RPMI8226 (cell line): ENCODE data around the gene ZNF280A.
A peak's percentile ranks its signal among the peaks of the same experiment; 100 is the strongest.

Source experiments
- DNase-seq: peaks from one replicate; pipeline ENCODE4 v3.0.0-alpha.2; 2015

The ZNF280A gene

GRCh38 chr22:22520020-22520656, at the start of gene ZNF280A:
TSS of gene ZNF280A (minus strand) at chr22:22520270. CDS start at chr22:22515630, 4,640 bp downstream.
- no peak for DNase-seq

- no peak for DNase-seq
Measured at GRCh38 chr22:22569218-22569617, 49.1 kb upstream of the ZNF280A start.

GRCh38 chr22:22565981-22566380, 45.9 kb upstream of the ZNF280A start:
- no peak for DNase-seq

GRCh38 chr22:22558972-22559603, 39.0 kb upstream of the ZNF280A start, which contains the start of gene PRAME:
TSS of gene PRAME (minus strand) at chr22:22559265. CDS start at chr22:22556832, 2,433 bp downstream.
- peak; percentile 64 for DNase-seq

- no peak for DNase-seq
Measured at GRCh38 chr22:22558071-22558971, 38.3 kb upstream of the ZNF280A start.

- no peak for DNase-seq
Measured at GRCh38 chr22:22556995-22557925, 37.2 kb upstream of the ZNF280A start.

- DNase-seq: no peak
Measured at GRCh38 chr22:22556578-22556977, 36.5 kb upstream of the ZNF280A start.

GRCh38 chr22:22555596-22555995, 35.5 kb upstream of the ZNF280A start:
- DNase-seq: no peak

GRCh38 chr22:22554587-22555284, 34.7 kb upstream of the ZNF280A start:
- DNase-seq: no peak

GRCh38 chr22:22553735-22554586, 33.9 kb upstream of the ZNF280A start:
- DNase-seq: no peak

GRCh38 chr22:22553141-22553540, 33.1 kb upstream of the ZNF280A start:
- no peak for DNase-seq

GRCh38 chr22:22552630-22553029, 32.6 kb upstream of the ZNF280A start:
- DNase-seq: peak; percentile 4

- DNase-seq: no peak
Measured at GRCh38 chr22:22550789-22551434, 30.8 kb upstream of the ZNF280A start.

- DNase-seq: no peak
Measured at GRCh38 chr22:22548910-22549309, 28.8 kb upstream of the ZNF280A start.

GRCh38 chr22:22548317-22548716, 28.2 kb upstream of the ZNF280A start:
- DNase-seq: no peak

GRCh38 chr22:22547692-22548300, 27.7 kb upstream of the ZNF280A start:
- DNase-seq: no peak

GRCh38 chr22:22547226-22547625, 27.2 kb upstream of the ZNF280A start:
- DNase-seq: no peak

GRCh38 chr22:22546490-22546889, 26.4 kb upstream of the ZNF280A start:
- peak; percentile 8 for DNase-seq

- no peak for DNase-seq
Measured at GRCh38 chr22:22545084-22545483, 25.0 kb upstream of the ZNF280A start.
